Breast epithelium (tissue), 3 donors: ENCODE data around the gene MAP4K1.

Experiments
- CTCF ChIP-seq, 3 donors: fragments of 450-650 bp; IDR thresholded peaks; one replicate each; pipeline ENCODE4 v1.5.1; 2016 to 2017; ENCODE audit warnings: antibody characterized with exemption in 3 of 3, mild to moderate bottlenecking in 3 of 3, moderate library complexity in 3 of 3
- POLR2A ChIP-seq: fragments of 450-650 bp; IDR thresholded peaks from one replicate; pipeline ENCODE4 v1.6.1; 2016; ENCODE audit warnings: antibody characterized with exemption, mild to moderate bottlenecking, moderate library complexity
- POLR2AphosphoS5 ChIP-seq, 3 donors: sonication (generic); formaldehyde crosslinking; IDR thresholded peaks; one replicate each; pipeline ENCODE4 v1.6.1; 2017; ENCODE audit warnings: antibody characterized with exemption in 3 of 3

GRCh38 chr19:38624822-38625221, 7.1 kb upstream of the MAP4K1 start:
- no peak for TF ChIP-seq CTCF (IDR thresholded peaks at IDR 0.05)
- TF ChIP-seq POLR2A, result no peak
- TF ChIP-seq POLR2AphosphoS5 (IDR thresholded peaks at IDR 0.05), result no peak
